ENCODE data around the gene ZBTB7C. TPM values are rescaled to one million over a fixed set of nuclear protein-coding genes. Genes with fewer than 3 reads are reported as not detected.
A peak's percentile ranks its signal among the peaks of the same experiment; 100 is the strongest.
"Not testable (repeated sequence)": the region's sequence is repeated elsewhere in the genome, so short reads cannot be mapped to it uniquely, and the experiment has no call there.

The ZBTB7C gene
- total and polyA plus RNA-seq, 2 donors: 4.6 to 8.6 TPM

DNA sequence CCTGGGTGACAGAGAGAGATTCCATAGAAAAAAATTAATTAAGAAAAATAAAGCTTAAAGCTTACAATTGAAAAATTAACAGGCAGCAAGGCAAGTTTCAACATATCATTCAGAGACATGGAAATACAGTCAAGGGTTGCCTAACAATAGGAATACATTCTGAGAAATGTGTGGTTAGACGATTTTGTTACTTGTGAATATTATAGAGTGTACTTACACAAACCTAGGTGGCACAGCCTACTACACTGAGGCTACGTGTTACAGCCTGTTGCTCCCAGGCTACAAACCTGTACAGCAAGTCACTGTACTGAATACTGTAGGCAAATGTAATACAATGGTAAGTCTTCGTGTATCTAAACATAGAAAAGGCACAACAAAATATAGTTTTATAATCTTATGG lies 27.7 kb upstream of the ZBTB7C start:
- Histone ChIP-seq H3K4me3 (ENCODE audit: low read depth, low read length) (no peak overlapping the region), H3K27ac (ENCODE audit: low read depth) (no peak overlapping the region), H3K4me1 (ENCODE audit: insufficient read depth) (no peaks in the 10 kb centered on the region), H3K36me3 (ENCODE audit: insufficient read depth) (no peaks in the 10 kb centered on the region)
- DNase-seq (ENCODE audit: extremely low spot score): no peak
- 79% methylated on average over 3 of the region's 3 CpGs for WGBS

DNA sequence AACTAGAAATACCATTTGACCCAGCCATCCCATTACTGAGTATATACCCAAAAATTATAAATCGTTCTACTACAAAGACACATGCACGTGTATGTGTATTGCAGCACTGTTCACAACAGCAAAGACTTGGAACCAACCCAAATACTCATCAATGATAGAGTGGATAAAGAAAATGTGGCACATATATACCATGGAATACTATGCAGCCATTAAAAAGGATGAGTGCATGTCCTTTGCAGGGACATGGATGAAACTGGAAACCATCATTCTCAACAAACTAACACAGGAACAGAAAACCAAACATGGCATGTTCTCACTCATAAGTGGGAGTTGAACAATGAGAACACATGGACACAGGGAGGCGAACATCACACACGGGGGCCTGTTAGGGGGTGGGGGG lies 25.2 kb upstream of the ZBTB7C start:
- 94% methylated on average over 4 of the region's 4 CpGs for WGBS
- not testable (repeated sequence) for H3K4me1 ChIP-seq (ENCODE audit: insufficient read depth); DNase-seq (ENCODE audit: extremely low spot score); H3K36me3 ChIP-seq (ENCODE audit: insufficient read depth); H3K4me3 ChIP-seq (ENCODE audit: low read depth, low read length); H3K27ac ChIP-seq (ENCODE audit: low read depth)

DNA sequence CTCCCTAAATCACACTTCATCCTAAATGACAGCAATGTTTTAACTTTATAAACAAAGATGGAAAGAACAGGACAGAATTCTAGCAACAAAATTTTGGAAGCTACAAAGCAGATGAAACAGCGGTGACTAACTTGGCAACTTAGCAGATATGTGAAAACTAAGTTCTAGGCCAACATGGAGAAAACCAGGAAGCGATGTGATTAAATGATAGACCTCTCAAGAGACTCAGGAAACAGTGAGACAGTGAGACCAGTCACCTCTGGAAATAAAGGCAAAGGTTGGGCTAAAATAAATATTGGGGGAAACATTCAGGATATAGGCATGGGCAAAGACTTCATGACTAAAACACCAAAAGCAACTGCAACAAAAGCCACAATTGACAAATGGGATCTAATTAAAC lies 24.4 kb upstream of the ZBTB7C start:
- DNase-seq (ENCODE audit: extremely low spot score): no peak
- Histone ChIP-seq H3K4me3 (ENCODE audit: low read depth, low read length) (no peak overlapping the region), H3K36me3 (ENCODE audit: insufficient read depth) (no peaks in the 10 kb centered on the region), H3K27ac (ENCODE audit: low read depth) (no peak overlapping the region), H3K4me1 (ENCODE audit: insufficient read depth) (no peaks in the 10 kb centered on the region)
- WGBS: 83% methylated on average over 2 of the region's 2 CpGs

DNA sequence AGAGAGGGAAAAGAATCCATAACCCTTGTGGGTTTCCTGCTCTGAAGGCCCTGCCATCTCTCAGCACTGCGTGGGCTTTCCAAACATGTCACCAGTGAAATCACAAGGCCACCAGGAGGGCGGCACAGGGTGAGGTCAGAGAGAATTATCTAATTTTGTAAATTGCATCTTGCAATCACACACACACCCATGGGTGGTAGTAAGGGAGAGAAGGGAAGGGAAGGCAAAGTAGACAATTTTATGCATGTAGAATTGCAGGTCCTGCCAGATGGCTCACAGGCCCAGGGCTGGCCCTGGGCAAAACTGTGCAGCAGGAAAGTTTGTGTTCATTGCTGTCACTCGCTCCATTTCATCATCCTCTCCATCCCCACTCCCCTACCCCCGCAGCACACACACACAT lies 21.0 kb upstream of the ZBTB7C start:
- DNase-seq (ENCODE audit: extremely low spot score): no peak
- Histone ChIP-seq H3K4me3 (ENCODE audit: low read depth, low read length) (no peak overlapping the region), H3K27ac (ENCODE audit: low read depth) (no peak overlapping the region), H3K36me3 (ENCODE audit: insufficient read depth) (no peaks in the 10 kb centered on the region), H3K4me1 (ENCODE audit: insufficient read depth) (no peaks in the 10 kb centered on the region)
- WGBS: 90% methylated on average over 4 of the region's 4 CpGs

DNA sequence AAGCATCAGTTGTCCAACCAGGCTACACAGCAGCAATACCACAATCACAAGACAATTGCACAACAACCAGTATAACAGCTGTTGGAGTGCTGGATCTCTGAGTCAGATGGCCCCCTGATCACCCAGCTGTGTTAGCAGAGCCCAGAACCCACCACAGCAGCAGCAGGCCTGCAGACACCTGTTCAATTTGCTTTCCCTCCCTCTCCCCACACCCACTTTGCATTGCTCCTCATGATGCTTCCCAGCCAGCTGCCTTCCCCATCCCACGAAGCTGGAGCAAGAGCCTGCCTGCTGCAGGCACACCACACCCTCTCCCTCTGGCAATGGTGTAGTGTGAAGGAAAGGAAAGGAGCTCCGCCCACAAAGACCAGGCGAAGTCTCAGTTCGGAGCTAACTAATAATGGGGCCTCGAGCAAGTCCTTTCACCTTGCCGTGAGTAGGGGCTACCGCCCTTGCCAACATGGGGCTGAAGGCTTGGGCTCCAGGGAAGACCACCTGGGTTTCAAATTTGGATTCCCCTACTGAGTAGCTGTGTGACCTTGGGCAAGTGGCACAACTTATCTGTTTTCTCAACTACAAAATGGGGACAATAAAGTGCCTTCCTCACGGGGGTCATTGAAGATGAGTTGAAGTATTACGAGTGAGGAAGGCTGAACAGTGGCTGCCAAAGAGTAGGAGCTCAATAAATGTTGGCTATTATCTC lies 19.4 kb upstream of the ZBTB7C start:
- H3K27ac ChIP-seq (ENCODE audit: low read depth): no peak overlapping the region
- no peaks in the 10 kb centered on the region for H3K4me1 ChIP-seq (ENCODE audit: insufficient read depth)

DNA sequence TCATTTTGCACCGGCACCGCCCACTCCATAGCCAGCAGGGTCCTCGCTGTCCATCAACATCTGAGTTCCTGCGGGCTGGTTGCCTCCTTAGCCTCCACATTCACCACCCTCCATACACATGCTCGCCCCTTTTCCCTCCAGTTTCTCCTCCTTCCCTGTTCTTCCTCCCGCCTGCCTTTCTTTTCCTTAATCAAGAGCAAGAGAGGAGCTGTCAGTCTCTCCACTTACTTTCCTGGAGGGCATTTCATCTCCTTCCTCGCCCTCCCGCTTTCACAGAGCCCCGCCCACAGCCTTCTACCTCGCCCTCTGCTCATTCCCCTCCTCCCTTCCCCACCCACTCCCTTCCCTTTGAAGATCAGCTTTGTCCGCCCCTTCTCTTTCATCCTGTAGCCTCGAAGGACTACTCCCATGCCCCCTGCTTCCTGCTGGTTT lies 13.8 kb upstream of the ZBTB7C start:
- Histone ChIP-seq H3K36me3 (ENCODE audit: insufficient read depth) (no peaks in the 10 kb centered on the region), H3K4me1 (ENCODE audit: insufficient read depth) (no peaks in the 10 kb centered on the region), H3K4me3 (ENCODE audit: low read depth, low read length) (no peak overlapping the region), H3K27ac (ENCODE audit: low read depth) (no peak overlapping the region)
- no peak for DNase-seq (ENCODE audit: extremely low spot score)
- 11% methylated on average over 12 of the region's 12 CpGs for WGBS

More for the DNA sequence above, 19.4 kb upstream of the ZBTB7C start:
- WGBS: 54% methylated on average over 9 of the region's 9 CpGs
- Histone ChIP-seq H3K4me3 (ENCODE audit: low read depth, low read length) (no peak overlapping the region), H3K36me3 (ENCODE audit: insufficient read depth) (no peaks in the 10 kb centered on the region)
- no peak for DNase-seq (ENCODE audit: extremely low spot score)

DNA sequence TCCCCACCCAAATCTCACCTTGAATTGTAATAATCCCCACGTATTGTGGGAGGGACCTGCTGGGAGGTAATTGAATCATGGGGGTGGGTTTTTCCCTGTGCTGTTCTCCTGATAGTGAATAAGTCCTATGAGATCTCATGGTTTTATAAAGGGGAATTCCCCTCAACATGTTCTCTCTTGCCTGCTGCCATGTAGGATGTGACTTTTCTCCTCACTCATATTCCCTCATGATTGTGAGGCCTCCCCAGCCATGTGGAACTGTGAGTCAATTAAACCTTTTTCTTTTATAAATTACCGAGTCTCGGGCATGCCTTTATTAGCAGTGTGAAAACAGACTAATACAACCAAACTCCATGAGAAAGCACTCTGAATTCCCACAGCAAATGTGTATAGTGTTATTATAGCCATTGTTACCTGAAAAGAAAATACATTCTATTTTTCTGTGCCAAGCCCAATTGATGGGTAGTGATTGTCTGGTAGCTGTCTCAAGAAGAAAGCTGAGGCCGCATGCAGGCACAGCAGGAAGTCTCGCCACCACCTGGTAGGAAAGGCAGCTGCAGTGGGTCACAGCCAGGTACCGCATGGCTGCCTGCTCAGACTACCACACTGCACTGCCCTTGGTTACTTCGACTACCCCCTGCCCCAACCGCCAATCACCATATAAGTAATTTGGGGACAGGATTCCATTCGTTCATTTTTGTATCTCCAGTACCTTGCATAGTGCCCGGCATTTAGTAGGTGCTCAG lies 10.3 kb upstream of the ZBTB7C start:
- no peak for DNase-seq (ENCODE audit: extremely low spot score)
- 86% methylated on average over 10 of the region's 10 CpGs for WGBS
- H3K36me3 ChIP-seq (ENCODE audit: insufficient read depth): no peaks in the 10 kb centered on the region
- H3K4me1 ChIP-seq (ENCODE audit: insufficient read depth): no peaks in the 10 kb centered on the region
- H3K4me3 ChIP-seq (ENCODE audit: low read depth, low read length): no peak overlapping the region
- no peak overlapping the region for H3K27ac ChIP-seq (ENCODE audit: low read depth)

DNA sequence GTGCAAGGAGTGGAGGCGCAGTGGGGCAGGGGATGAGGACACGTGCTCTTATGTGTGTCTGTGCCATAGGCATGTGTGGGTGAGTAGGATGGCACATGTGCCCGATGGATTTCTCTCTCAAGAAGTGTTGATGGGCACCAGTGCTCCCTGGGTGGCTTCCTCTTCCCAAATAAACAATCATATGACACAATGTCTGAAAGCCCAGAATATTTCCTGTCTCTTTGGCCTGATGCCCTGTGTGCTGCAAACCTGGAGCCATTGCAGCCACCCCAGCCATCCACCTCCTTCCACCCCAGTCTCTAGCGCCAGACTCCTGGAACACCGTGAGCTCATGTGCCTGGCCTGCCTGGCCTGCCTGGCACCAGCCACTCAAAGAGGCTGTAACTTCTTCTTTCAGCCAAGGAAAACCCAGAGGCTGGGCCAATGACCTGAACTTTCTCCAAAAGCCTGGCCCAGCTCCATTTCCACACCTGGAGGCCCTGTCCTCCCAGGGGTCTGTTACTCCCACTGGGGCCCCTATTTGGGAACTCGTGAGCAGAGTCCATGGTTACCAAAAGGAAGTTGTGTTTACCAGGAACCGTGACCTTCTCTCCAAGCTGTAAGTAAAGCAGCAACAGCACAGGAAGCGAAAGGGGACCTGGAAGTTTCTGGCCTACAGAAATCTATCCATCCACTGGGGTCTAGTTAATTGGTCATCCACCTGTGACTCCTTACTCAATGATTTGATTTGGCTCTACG lies 9.5 kb upstream of the ZBTB7C start:
- no peak for DNase-seq (ENCODE audit: extremely low spot score)
- Histone ChIP-seq H3K4me3 (ENCODE audit: low read depth, low read length) (no peak overlapping the region), H3K27ac (ENCODE audit: low read depth) (no peak overlapping the region), H3K4me1 (ENCODE audit: insufficient read depth) (no peaks in the 10 kb centered on the region), H3K36me3 (ENCODE audit: insufficient read depth) (no peaks in the 10 kb centered on the region)
- 70% methylated on average over 9 of the region's 9 CpGs for WGBS

DNA sequence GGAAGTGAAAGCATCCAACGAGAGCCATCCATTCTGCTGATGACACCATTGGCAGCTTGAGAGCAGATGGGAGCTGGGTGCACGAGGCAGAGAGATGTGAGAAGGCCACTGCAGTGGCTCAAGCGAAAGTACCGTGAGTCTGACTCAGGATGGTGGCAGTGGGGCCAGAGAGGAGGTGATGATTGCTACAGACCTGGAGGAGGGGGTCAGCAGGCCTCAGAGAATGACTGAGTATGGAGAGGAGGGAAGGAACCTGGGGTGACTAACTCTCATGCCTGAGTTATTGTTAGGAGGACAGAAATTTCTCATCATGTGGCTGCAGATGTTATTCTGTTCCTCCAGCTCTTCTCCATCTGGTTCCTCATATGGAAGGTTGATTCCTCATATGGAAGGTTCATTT lies 8.8 kb upstream of the ZBTB7C start:
- WGBS: 79% methylated on average over 4 of the region's 4 CpGs
- Histone ChIP-seq H3K27ac (ENCODE audit: low read depth) (no peak overlapping the region), H3K4me3 (ENCODE audit: low read depth, low read length) (no peak overlapping the region), H3K36me3 (ENCODE audit: insufficient read depth) (no peaks in the 10 kb centered on the region), H3K4me1 (ENCODE audit: insufficient read depth) (no peaks in the 10 kb centered on the region)
- DNase-seq (ENCODE audit: extremely low spot score): no peak

DNA sequence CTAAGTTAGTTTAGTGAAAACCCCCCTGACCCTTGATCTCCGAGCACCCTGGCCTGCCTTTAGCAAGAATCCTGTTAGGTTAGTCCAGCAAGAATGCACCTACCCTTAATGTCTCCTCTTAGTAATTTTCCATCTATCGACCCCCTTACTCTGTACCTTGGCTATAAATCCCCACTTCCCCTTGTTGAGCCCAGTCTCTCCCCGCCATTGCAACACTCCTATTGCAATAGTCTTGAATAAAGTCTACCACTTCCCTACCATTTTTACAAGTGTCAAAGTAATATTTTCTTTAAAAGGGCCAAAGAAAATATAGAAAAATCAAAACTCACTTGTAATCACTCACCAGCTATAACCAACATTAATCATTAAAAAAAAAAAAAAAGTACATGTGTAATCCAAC lies 4.2 kb upstream of the ZBTB7C start:
- Histone ChIP-seq H3K36me3 (ENCODE audit: insufficient read depth) (no peaks in the 10 kb centered on the region), H3K27ac (ENCODE audit: low read depth) (no peak overlapping the region), H3K4me1 (ENCODE audit: insufficient read depth) (peaks cover 4% of the 10 kb centered on the region), H3K4me3 (ENCODE audit: low read depth, low read length) (no peak overlapping the region)
- 93% methylated on average over 3 of the region's 3 CpGs for WGBS
- no peak for DNase-seq (ENCODE audit: extremely low spot score)

DNA sequence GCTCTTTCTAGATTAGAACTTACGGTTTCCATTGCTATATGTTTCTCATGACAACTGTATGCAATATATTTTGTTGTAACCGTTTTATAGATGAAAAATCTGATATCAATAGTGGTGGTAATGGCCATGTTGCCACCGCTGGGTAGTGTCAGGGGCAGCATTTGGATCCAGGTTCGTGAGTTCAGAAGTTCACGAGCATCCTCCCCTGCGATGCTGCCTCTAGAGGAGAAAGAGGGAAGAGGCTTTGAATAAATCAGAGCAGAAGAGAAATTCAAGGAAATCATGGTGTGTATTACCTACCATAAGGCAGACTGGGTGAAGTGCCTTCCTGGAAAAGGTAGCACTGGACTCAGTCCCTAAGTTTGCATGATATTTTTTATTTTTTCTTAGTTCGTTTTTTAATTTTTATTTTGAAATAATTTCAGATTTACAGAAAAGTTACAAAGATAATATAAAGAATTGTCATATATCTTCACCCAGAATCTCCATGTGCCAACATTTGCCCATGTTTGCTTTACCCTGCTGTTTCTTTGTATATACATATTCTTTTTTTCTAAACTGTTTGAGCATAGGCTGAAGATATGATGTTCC lies 3.3 kb upstream of the ZBTB7C start:
- no peak for DNase-seq (ENCODE audit: extremely low spot score)
- Histone ChIP-seq H3K27ac (ENCODE audit: low read depth) (no peak overlapping the region), H3K36me3 (ENCODE audit: insufficient read depth) (no peaks in the 10 kb centered on the region), H3K4me1 (ENCODE audit: insufficient read depth) (peaks cover 4% of the 10 kb centered on the region), H3K4me3 (ENCODE audit: low read depth, low read length) (no peak overlapping the region)
- 13% methylated on average over 7 of the region's 7 CpGs for WGBS

DNA sequence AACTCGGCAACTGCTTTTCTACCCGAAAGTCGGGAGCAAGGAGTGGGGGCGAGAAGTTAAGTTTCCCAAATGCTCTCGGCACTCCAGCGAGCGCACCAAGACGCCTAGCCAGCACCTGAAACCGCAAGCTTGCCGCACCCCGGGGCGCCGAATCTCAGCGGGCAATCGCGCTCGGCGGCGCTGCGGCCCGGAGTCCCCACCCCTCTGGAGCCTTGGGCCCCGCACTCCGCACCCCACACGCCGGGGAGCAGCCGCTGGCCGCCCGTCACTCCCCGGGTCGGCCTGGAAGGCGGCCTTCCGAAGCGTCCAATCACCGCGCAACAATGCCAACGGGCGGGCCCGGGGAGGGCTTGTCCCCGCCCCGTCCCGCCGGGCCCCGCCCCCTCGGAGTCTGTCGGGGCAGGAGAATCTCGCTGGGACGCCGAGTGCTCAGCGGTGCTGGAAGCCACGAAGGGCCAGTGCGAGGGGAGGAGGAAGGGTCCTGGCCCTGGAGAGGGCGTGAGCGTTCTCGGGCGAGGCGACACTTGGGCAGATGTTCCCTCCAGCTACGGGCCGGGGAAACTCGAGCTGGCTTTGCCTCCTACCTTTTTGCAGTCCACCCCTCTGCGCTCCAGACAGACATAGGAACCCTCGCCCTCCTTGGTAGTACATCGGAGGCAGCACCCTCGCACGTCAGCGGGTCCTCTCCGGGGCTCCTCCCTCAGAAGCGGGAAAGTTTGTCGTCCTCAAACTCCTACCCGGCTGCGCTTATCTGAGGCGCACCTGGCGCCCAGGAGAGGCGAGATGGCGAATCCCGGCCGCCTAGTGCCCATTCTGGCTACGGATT lies 1.1 kb upstream of the ZBTB7C start:
- Histone ChIP-seq H3K36me3 (ENCODE audit: insufficient read depth) (no peaks in the 10 kb centered on the region), H3K4me1 (ENCODE audit: insufficient read depth) (peaks cover 4% of the 10 kb centered on the region), H3K4me3 (ENCODE audit: low read depth, low read length) (peak overlapping the region; percentile 92), H3K27ac (ENCODE audit: low read depth) (peak overlapping the region; percentile 44)
- under 1% methylated on average over 77 of the region's 77 CpGs for WGBS
- peak; percentile 67 for DNase-seq (ENCODE audit: extremely low spot score)

DNA sequence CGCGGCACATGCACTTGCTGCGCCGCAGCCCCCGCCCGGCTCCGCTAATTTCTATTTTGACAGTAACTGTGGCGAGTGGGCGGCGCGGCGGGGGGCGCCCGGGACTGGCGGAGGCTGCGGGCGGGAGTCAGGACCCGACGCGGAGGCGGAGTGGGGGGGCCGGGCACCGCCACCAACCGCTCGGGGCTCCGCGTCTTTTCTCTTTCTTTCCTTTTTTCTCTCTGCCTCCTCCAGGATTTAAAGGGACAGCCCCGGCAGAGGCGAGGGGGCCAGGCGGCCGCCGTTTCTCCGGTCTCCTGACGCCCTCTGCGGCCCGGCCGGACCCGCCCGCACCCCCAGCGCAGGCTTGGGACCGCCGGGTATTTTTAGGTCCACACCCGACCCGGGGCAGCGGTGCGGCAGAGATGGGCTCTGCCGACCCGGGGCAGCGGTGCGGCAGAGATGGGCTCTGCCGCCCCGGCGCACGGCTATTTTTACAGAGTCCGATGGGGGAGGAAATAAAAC lies 460 bp upstream of the ZBTB7C start:
- H3K27ac ChIP-seq (ENCODE audit: low read depth): peak overlapping the region; percentile 44
- peak overlapping the region; percentile 92 for H3K4me3 ChIP-seq (ENCODE audit: low read depth, low read length)
- under 1% methylated on average over 55 of the region's 55 CpGs for WGBS
- H3K4me1 ChIP-seq (ENCODE audit: insufficient read depth): peaks cover 4% of the 10 kb centered on the region
- no peaks in the 10 kb centered on the region for H3K36me3 ChIP-seq (ENCODE audit: insufficient read depth)
- no peak for DNase-seq (ENCODE audit: extremely low spot score)

All from urinary bladder (tissue), 4 donors.